NCI-H748 treated with DMSO at 0.1 percent for 48 hours (cell line): ENCODE measurements around the gene LRRC63.
A peak's percentile ranks its signal among the peaks of the same experiment; 100 is the strongest.
"Not testable (repeated sequence)": the region's sequence is repeated elsewhere in the genome, so short reads cannot be mapped to it uniquely, and the experiment has no call there.

Source experiments
- DNase-seq: peaks from one replicate; lab custom pipeline; 2025; lab: John Stamatoyannopoulos, UW

The LRRC63 gene

DNA sequence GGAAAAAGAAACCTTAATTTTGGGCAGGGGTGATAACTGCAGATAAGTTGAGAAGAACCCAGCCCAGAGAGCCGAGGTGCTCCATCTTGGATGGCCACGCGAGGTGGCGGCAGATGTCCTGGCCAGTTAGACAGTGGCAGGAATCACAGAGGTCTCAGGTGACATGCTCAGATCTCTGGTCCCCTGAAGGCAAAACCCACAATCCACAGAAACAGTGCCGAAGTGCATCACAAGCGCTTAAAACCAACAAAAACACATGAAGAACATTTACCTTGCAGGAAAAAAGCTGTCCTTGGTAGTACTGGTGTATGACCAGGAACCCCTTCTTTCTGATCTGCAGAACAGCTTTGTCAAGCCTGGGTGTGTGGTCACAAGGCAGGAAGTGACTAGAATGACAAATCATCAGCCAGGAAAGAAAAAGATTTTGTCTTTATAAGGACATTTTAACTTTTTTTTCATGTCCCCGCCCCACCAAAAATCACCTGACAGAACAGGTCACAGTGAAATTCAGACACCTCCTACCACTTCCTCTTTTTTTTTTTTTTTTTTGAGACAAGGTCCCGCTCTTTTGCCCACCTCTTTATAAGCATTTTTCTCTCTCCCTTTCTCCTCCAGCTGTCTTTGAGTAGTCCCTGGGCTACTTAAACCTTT lies 29.8 kb upstream of the LRRC63 start, which contains the start of gene LCP1:
TSS of gene LCP1 (minus strand) at position 338 of the 651 bp plus-strand sequence. CDS start 22,515 bp downstream, outside the sequence.
- no peak for DNase-seq

DNA sequence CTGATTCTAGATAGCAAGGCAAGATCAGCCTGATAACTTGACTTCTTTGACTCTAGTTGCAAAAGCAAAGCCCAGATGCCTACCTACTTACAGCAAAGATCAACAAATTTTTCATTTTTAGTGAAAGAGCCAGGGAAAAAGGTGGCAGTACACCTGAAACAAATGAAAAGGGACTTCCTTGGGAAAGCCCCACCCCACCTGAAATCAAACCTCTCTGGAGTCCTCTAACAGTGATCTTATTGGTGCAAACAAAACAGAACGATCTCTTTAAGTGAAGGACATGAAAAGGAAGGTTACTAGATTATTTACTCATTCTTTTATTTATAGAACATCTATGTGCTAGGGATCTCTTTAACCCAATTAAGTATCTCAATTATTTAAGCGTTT lies 29.2 kb upstream of the LRRC63 start:
- DNase-seq = no peak

DNA sequence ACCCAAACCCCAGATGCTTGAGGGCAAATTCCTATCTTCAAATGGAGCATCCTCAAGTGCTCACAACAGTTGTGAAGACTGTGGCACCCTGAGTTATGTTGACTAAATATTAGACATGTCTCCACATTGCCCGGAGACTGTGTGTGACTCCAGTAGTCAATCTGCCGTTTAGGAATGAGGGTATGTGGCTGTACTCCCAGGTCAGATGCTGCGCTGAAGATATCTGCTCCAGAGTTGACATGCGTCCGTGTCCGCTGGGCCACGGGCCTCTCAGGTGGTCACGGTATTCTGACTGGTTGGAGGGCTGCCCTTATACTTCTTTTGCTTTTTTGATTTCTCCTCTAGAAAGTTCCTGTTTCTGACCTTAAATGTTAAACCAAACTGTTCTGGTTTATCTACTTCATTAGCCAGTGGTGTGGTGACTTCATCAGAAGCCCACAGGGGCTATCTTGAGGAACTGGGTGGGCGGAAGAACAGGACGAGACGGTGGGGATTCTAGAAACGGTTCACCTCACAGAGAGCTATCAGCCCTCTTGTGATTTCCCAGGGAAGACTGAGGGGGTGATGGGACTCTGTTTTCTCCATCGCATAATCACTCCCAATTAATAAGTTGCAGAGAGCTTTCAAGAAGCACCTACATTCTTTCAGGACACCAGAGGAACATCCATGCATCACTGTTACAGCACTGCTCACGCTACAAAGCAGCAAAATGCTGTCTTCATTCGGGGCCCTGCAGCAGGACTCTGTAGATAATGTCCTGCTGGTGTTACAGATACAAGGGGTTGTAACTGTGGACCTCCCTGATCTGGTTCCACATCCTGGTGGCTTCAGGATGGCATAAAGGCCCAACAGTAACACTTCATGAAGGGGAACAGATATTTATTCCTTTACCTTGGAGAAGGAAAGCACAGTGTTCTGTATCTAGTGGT lies 28.4 kb upstream of the LRRC63 start:
- DNase-seq = no peak

DNA sequence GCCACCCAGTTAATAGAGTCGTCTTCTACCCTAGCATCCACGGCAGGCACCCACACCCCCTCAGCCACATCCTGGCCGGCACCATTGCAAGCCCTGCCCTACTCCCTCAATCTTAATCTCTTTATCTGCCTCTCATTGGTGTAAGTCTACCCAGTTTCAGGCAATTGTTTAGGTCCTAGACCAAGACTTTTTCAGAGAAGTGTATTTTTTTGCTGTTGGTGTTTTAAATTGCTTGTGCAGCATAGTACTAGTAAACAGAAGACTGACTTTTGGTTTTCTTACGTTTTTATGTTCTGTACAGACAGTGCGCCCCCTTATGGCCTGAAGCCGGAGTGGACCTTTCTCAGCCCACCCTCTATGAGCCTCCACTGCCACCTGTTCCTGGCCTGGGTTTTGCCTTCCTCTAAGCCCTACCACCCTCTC lies 27.4 kb upstream of the LRRC63 start:
- DNase-seq = peak; percentile 33

DNA sequence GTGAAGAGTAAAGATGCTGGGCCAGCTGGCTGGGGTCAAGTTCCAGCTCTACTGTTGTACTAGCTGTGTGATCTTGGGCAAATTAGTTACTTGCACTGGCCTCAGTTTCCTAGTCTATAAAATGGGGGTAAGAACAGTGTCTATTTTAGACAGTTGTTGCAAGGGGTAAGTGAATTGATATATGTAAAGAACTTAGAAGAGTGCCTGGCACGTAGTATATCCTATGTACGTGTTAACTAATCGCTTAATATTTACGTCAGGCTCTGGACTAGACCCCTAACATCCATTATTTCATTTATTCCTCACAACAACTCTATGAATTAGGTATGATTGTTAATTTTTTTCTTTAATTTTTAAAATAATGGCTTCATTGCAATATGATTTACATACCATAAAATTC lies 26.1 kb upstream of the LRRC63 start:
- DNase-seq = no peak

DNA sequence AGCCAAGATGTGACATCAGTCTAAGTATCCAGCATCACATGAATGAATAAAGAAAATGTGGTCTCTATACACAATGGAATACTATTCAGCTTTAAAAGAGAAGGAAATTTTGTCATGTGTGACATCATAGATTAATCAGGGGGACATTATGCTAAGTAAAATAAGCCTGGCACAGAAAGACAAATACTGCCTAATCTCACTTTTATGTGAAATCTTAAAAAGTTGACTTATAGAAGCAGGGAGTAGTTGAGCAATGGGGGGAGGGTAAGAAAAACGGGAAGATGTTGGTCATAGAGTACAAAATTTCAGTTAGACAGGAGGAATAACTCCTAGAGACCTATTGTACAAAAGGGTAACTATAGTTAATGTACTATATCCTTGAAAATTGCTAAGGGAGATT lies 19.3 kb upstream of the LRRC63 start:
- no peak for DNase-seq

DNA sequence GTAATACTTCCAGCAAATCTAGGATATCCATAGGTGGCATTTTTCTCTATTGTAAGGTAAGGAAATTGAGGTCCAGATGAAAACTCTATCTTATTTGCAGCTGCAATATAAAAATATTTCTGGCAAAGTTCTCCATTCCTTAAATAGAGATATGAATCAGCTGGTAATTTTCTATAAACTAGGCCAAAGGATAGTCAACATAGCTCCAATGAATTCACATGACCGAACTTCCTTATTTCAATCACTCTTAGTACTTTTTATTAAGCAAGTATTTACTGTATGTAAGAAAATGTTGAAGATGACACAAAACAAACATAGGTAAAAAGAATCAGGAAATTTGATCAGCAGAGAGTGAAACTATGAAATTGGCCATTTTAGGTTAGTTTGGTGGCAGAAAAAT lies 16.7 kb upstream of the LRRC63 start:
- no peak for DNase-seq

DNA sequence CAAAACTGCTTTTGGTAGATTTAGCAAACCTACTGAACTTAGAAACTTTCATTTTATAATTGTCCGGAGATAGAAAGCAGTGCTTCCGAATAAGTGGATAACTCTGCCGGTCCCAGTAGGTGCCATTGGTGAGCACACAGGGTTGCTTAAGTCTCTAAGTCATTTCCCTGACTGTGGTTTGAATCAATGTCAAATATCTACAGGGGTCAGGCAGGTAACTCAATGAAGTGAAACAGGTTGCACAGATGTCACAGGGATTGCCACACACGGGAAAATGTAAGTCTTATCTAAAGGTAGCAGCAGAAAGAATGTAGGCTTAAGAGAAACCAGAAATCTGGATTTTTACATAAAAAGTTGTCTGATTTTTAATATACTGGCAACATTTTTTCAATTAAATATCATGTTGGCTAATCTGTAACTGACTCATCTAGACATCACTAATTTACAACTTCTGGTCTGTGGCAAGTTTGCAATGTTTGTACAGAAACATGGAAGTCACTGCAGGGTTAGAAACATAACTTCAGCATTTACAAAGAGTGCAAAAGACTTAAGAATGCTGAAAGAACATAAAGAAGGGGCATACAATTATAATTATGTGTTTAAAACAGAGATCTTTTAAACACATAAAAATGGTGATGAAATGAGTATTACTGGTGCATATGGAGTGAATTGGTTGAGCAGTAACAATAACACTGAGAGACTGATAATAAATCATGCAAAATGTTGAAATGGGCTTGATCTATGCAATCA lies 14.3 kb upstream of the LRRC63 start:
- no peak for DNase-seq

DNA sequence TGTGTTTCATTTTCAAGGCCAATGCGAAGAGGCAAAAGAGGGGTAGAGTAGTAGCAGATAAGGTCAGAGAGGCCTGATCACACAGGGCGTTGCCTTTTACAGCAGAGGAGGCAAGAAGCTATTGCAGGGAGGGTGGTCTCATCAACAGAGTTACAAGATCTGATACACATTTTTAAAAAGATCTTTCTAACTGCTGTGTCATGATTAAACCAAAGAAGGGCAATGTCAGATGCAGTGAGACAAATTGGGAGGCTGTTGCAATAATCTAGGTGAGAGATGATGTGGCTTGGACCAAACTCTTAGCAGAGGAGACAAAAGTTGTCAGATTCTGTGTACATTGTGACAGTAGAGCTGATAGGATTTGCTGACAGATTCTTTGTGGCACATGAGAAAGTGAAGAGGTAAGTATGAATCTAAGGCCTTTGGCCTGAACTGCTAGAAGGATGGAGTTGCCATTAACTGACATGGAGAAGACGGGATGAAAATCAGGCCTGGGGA lies 13.0 kb upstream of the LRRC63 start:
- DNase-seq = no peak

DNA sequence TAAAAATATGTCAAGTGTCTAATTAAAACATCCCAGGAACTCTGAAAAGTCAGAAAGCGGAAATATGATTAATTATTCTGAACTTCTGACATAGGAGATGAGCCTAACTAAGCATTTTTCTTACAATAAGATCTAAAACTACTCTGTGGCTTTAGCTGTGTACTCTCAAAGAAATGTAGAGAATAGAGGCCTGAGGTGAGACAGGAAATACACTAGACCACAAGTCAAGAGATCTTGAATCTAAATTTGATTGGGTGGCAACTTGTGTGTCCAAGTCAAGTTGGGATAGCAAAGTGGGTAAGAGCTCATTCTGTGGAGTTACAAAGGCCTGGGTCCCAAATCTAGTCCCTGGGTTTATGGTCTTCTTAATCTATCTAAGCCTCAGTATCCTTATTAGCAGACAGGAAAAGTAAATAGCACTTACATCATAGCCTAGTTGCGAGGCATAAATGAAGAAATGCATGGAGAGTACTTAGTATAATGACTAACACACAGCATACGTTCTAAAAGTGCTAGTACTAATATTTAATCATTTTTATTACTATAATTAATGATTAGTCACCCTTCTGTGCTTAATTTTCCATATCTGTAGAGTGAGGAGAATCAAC lies 9.4 kb upstream of the LRRC63 start:
- DNase-seq = no peak

DNA sequence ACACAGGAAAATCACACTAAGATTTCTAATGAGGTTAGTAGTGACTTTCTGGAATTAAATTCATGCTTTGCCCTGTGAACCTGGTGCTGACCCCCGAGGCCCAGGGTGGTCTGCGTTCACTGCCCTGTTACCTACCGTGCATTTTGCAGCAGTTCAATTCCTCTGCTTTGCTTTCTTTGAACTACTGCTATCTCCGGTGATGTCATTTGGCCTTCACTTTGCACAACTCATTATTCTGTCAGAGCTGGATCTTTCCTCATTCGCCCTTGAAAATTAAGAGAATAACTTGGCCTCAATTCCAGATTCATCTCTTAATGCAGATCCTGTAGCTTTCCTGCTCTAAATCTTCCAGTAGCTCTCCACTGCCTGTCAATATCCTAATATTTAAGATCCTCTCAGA lies 8.8 kb upstream of the LRRC63 start:
- DNase-seq = no peak

DNA sequence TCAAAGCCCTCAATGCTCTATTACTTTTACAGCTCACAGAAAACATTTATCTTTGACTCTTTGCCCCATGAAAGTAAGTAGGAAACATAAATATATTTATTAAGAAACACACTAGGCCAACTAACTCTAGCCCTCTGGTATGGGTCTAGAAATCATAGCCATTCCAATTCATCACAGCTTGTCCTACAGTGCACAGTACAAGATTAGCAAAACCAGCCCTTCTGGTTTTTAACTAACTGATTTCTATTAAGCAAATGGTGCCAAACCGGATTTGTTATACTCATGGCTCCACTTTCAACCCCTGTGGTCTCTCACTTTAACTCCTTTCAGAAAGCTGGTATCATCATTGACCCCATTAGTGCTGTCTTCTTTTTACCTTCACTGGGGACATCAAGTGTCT lies 5.6 kb upstream of the LRRC63 start:
- no peak for DNase-seq

DNA sequence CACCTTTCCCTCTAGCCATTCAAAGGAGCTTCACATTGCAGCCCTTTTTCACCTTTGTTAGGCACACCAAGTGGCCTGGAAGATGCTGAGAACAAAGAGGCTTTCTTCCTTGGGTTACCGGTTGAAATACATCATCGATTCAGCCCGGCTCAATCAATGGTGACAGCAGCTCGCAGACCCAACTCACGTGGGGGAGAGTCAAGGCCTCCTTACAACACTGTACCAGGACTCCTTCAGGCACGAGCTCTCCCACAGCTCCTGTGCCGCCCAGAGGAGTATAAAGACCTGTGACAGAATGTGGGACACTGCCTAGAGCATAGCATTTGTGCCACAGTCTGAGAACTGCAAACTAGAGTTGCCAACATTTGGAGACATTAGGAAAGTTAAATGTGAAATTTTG lies 3.9 kb upstream of the LRRC63 start:
- DNase-seq = no peak

DNA sequence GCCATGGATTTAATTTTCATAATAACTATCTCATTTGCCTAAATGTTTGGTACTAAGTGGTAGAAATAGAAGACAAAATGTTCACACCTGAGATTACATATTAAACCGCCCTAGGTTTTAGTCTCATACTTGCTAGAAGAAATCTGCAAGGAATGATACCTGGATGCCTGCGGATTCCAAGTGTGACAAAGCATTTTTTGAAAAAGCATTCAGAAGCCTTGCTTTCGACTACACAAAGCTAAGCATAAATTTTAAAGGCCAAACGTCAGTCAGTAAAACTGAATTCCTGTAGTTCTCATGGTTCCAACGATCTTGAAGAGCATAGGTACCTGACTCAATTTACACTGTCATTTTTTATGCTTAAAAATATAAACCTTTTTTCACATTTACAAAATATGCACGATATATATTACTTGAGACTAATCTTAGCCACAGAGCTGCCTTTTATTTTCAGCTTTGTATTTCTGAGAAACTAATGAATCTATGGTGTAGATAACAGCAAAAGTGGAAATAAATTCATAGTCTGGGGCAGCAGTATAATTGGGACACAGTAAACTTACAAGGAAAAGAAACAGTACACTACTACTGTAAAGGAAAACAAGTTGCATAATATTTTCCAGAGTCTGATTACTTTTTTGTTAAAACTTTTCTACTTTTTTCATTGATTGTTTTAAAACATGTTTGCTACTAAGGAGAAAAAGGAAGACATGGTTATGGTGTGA lies 1.2 kb upstream of the LRRC63 start:
- no peak for DNase-seq

DNA sequence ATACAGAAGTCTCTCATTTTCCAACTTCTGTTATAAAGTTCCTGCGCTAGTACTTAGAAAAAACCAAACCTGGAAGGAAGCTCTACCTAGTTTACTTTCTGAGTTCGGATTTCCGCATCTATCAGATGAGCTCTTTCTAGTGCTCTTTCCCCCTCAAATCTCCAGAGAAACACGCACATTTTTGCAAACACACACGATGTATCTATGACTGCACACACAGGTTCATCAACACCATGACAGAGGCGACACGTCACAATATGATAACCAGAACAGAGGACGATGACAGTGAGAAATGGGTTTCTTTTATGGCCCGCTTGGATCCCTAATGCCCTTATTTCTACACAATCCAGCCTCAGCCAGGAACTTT lies 629 bp upstream of the LRRC63 start:
- peak; percentile 41 for DNase-seq

DNA sequence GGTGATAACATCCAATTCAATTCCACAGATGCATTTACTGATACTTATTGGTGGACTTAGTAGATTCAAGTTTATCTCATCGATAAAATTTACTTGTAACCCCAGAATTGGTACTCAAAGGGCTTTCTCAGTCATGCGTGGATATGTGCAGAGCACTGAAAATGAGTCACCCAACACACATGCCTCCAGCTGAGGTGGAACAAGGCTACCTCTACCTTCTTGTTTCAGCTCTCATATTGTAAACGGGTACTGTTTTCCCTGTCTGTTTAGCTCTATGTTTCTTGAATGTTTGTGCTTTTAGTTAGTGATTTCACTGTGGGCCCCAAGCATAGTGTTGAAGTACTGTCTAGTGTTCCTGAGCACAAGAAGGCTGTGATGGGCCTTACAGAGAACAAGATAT lies 1.5 kb downstream of the LRRC63 start:
- no peak for DNase-seq

DNA sequence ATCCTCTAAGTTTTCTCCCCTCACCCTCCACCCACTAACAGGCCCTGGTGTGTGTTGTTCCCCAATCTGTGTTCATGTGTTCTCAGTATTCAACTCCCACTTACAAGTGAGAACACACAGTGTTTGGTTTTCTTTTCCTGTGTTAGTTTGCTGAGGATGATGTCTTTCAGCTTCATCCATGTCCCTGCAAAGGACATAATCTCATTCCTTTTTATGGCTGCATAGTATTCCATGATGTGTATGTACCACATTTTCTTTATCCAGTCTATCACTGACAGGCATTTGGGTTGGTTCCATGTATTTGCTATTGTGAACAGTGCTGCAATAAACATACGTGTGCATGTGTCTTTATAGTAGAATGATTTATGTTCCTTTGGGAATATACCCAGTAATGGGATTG lies 3.0 kb downstream of the LRRC63 start:
- not testable (repeated sequence) for DNase-seq

DNA sequence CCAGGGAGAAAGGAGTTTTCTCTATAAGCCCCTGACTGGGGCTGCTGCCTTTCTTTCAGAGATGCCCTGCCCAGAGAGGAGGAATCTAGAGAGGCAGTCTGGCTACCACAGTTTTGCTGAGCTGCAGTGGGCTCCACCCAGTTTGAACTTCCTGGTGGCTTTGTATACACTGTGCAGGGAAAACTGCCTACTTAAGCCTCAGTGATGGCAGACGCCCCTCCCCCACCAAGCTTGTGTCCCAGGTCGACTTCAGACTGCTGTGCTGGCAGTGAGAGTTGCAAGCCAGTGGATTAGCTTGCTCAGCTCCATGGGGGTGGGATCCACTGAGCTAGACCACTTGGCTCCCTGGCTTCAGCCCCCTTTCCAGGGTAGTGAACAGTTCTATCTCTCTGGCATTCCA lies 8.5 kb downstream of the LRRC63 start:
- DNase-seq = peak; percentile 15

DNA sequence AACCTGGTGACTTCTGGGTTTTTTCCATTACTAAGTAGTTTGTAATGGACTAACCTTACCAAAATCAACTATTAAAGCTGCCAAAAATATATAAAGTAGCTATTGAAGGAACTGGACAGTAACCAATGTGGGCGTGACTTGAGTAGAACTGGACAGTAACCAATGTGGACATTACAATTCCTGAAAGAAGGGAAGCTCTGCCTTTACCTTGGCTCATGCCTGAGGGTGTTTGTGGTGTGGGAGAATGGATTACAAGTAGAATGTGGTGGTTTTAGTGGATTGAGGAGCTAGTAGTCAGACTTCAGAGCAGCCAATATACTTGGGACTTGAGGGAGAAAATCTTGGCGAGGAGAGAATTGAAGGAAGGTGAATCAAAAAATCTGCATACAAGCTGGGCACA lies 17.5 kb downstream of the LRRC63 start:
- DNase-seq = no peak

DNA sequence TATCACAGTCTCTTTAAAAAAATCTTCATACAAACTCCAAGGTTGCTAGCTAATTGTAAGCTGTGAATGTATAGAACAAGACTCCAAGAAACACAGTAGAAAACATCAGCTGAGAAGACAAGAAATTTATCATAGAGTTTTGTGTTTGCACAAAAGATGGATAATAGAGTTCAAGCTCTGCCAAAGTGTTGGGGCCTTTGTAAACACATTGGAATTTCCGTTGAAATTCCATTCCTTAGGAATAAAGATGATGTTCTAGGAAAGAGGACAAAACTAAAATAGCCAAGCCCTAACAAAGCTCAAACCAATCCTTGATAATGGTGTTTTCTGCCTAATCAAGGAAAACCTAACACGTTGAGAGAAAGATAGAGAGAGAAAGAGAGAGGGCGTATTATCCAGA lies 20.6 kb downstream of the LRRC63 start:
- no peak for DNase-seq

DNA sequence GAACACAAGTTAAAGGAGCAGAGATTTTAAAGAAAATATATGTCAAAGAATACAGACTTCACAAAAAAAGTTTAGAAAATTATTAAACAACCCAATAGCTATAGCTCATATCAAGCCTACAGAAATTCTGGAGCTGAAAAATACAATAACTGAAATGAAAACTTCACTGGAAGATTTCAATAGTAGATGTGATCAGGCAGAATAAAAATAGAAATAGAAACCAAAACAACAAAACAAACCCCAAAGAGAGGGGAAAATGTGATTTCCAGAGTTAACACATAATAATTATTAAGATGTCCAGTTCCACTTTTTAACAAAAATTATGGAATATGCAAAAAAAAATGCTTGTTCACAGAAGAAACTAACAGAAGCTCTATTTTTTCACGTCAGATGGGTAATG lies 23.6 kb downstream of the LRRC63 start:
- DNase-seq = no peak

DNA sequence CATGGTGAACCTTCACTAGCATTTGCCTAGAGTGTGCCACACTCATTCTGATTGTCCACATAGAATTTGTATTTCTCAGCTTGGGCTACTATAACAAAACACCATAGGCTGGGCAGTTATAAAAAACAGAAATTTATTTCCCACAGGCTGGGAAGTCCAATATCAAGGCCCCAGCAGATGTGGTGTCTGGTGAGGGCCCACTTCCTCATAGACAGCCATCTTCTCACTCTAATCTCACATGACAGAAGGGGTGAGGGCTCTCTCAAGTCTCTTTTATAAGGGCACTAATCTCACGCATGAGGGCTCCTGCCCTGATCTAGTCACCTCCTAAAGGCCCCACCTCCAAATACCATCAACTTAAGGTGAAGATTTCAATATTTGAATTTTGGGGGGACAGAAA lies 53.6 kb downstream of the LRRC63 start:
- no peak for DNase-seq
